ENCODE data around the gene CSAD.

DNA sequence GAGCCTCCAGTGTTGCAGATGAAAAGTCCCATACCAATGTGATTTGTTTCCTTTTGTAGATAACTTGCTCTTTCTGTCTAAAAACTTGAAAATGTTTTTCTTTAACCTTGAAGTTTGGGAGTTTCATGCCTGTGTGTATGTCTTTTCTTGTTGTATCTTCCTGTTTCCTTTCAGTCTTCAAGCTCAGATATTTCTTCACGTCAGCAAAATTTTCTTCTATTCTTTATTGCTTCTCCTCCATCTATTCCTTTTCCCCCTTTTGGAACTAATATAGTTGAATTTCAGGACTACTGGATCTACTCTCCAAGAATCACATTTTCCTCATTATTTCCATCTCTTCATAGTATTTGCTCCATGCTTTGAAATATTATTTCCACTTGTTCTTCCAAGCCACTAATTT, 53.6 kb downstream of the CSAD start:
- TF ChIP-seq, protein P1, sequence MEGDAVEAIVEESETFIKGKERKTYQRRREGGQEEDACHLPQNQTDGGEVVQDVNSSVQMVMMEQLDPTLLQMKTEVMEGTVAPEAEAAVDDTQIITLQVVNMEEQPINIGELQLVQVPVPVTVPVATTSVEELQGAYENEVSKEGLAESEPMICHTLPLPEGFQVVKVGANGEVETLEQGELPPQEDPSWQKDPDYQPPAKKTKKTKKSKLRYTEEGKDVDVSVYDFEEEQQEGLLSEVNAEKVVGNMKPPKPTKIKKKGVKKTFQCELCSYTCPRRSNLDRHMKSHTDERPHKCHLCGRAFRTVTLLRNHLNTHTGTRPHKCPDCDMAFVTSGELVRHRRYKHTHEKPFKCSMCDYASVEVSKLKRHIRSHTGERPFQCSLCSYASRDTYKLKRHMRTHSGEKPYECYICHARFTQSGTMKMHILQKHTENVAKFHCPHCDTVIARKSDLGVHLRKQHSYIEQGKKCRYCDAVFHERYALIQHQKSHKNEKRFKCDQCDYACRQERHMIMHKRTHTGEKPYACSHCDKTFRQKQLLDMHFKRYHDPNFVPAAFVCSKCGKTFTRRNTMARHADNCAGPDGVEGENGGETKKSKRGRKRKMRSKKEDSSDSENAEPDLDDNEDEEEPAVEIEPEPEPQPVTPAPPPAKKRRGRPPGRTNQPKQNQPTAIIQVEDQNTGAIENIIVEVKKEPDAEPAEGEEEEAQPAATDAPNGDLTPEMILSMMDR (IDR thresholded peaks at IDR 0.05) = no peak
- TF ChIP-seq POLR2A (IDR thresholded peaks at IDR 0.05) = no peak
- no peak for TF ChIP-seq POLR2AphosphoS5 (IDR thresholded peaks at IDR 0.05)
